PFSK-1 (cell line): ENCODE results near the gene DENND11.

Experiments
- POLR2AphosphoS5 ChIP-seq: IDR thresholded peaks from 2 replicates; pipeline ENCODE4 v1.6.1; 2012; ENCODE audit warnings: low read depth, mild to moderate bottlenecking, control low read depth, low read length, moderate library complexity
- TF ChIP-seq, protein P1 (sequence below), 2 experiments: IDR thresholded peaks; 2 replicates each; pipeline versions ENCODE4 v1.6.1 to v1.8.0; 2011 to 2012; ENCODE audit warnings: low read depth in 2 of 2, low read length in 2 of 2, control low read depth in 1 of 2, inconsistent platforms in 1 of 2, mild to moderate bottlenecking in 1 of 2, moderate library complexity in 1 of 2; ENCODE audit not compliant: insufficient read depth in 1 of 2

DNA sequence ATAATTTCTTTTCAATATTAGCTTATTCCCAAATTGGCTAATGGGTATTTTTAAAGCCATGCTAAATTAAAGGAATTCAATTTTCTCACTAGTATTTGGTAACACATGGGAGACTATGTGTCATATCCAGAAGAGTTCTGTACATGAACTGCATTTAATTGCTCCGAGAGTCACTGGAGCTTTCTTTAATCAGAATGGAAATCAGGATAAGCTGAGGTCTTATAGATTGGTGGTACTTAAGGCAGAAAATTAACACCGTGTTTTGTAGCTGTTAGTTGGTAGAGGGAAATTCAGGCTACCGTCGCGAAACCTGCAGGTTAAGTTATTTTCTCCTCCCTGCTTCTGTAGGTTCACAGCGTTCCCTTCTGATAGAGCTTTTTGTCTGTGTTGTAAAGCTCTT is 6.4 kb upstream of the DENND11 start, which contains the start of gene WEE2:
- TF ChIP-seq, protein P1, sequence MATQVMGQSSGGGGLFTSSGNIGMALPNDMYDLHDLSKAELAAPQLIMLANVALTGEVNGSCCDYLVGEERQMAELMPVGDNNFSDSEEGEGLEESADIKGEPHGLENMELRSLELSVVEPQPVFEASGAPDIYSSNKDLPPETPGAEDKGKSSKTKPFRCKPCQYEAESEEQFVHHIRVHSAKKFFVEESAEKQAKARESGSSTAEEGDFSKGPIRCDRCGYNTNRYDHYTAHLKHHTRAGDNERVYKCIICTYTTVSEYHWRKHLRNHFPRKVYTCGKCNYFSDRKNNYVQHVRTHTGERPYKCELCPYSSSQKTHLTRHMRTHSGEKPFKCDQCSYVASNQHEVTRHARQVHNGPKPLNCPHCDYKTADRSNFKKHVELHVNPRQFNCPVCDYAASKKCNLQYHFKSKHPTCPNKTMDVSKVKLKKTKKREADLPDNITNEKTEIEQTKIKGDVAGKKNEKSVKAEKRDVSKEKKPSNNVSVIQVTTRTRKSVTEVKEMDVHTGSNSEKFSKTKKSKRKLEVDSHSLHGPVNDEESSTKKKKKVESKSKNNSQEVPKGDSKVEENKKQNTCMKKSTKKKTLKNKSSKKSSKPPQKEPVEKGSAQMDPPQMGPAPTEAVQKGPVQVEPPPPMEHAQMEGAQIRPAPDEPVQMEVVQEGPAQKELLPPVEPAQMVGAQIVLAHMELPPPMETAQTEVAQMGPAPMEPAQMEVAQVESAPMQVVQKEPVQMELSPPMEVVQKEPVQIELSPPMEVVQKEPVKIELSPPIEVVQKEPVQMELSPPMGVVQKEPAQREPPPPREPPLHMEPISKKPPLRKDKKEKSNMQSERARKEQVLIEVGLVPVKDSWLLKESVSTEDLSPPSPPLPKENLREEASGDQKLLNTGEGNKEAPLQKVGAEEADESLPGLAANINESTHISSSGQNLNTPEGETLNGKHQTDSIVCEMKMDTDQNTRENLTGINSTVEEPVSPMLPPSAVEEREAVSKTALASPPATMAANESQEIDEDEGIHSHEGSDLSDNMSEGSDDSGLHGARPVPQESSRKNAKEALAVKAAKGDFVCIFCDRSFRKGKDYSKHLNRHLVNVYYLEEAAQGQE (IDR thresholded peaks at IDR 0.05; ENCODE audit: insufficient read depth in 1 of 2, low read depth in 2 of 2, low read length in 2 of 2) = no peak
- no peak for TF ChIP-seq POLR2AphosphoS5
